H9 (cell line): Measurements from ENCODE around the gene NDUFS6. TPM values are rescaled to one million over a fixed set of nuclear protein-coding genes. Genes with fewer than 3 reads are reported as not detected.

Experiments
- DNase-seq: peaks from one replicate; pipeline ENCODE4 v3.0.0-alpha.2; 2017
- H2AFZ ChIP-seq: one replicate; pipeline ENCODE4 v1.6.1; 2013; ENCODE audit warnings: mild to moderate bottlenecking, low read length, control low read depth, moderate library complexity
- H2AK5ac ChIP-seq: 2 replicates; pipeline ENCODE4 v1.6.1; 2013; ENCODE audit warnings: low read length, control low read depth, mixed read lengths; ENCODE audit not compliant: insufficient read length
- H2BK120ac ChIP-seq: one replicate; pipeline ENCODE4 v1.6.1; 2013; ENCODE audit warnings: low read depth, mild to moderate bottlenecking, low read length, control low read depth, inconsistent platforms; ENCODE audit not compliant: poor library complexity, severe bottlenecking
- H2BK12ac ChIP-seq: 2 replicates; pipeline ENCODE4 v1.6.1; 2013; ENCODE audit warnings: low read length, control low read depth, mixed read lengths, low read depth; ENCODE audit not compliant: insufficient read length
- H2BK15ac ChIP-seq: 2 replicates; pipeline ENCODE4 v1.6.1; 2013; ENCODE audit warnings: low read depth, low read length, control low read depth
- H2BK20ac ChIP-seq: one replicate; pipeline ENCODE4 v1.6.1; 2013; ENCODE audit warnings: low read depth, mild to moderate bottlenecking, low read length, control low read depth, inconsistent platforms; ENCODE audit not compliant: poor library complexity, severe bottlenecking
- H2BK5ac ChIP-seq: 2 replicates; pipeline ENCODE4 v1.6.1; 2013; ENCODE audit warnings: low read length, control low read depth, mixed read lengths; ENCODE audit not compliant: insufficient read length
- H3K14ac ChIP-seq: 2 replicates; pipeline ENCODE4 v1.6.1; 2013; ENCODE audit warnings: low read length, control low read depth; ENCODE audit not compliant: insufficient read depth
- H3K18ac ChIP-seq: 2 replicates; pipeline ENCODE4 v1.6.1; 2013; ENCODE audit warnings: low read depth, mild to moderate bottlenecking, mixed read lengths, low read length, control low read depth; ENCODE audit not compliant: insufficient read length
- H3K23ac ChIP-seq: 2 replicates; pipeline ENCODE4 v1.6.1; 2013; ENCODE audit warnings: low read length, control low read depth, mixed read lengths, low read depth; ENCODE audit not compliant: insufficient read length
- H3K23me2 ChIP-seq: 2 replicates; pipeline ENCODE4 v1.6.1; 2013; ENCODE audit warnings: low read depth, mild to moderate bottlenecking, mixed read lengths, low read length, control low read depth; ENCODE audit not compliant: insufficient read length, poor library complexity, severe bottlenecking
- H3K27ac ChIP-seq: 2 replicates; pipeline ENCODE4 v1.5.1; 2013; ENCODE audit warnings: low read length, control low read depth, mixed read lengths, low read depth; ENCODE audit not compliant: insufficient read length
- H3K27me3 ChIP-seq: 2 replicates; pipeline ENCODE4 v1.6.1; 2013; ENCODE audit warnings: low read length, control low read depth, inconsistent platforms; ENCODE audit not compliant: insufficient read depth
- H3K4ac ChIP-seq: 2 replicates; pipeline ENCODE4 v1.6.1; 2013; ENCODE audit warnings: low read depth, mild to moderate bottlenecking, control low read depth, inconsistent platforms, low read length, moderate library complexity
- H3K4me1 ChIP-seq: 2 replicates; pipeline ENCODE4 v1.6.1; 2013; ENCODE audit warnings: low read length, control low read depth, inconsistent platforms; ENCODE audit not compliant: insufficient read depth
- H3K4me2 ChIP-seq: 2 replicates; pipeline ENCODE4 v1.6.1; 2013; ENCODE audit warnings: low read length, control low read depth, mixed read lengths; ENCODE audit not compliant: insufficient read length, insufficient read depth
- H3K56ac ChIP-seq: 2 replicates; pipeline ENCODE4 v1.6.1; 2013; ENCODE audit warnings: low read depth, mild to moderate bottlenecking, mixed read lengths, low read length, control low read depth; ENCODE audit not compliant: insufficient read length
- H3K79me1 ChIP-seq: 2 replicates; pipeline ENCODE4 v1.6.1; 2013; ENCODE audit warnings: low read depth, mild to moderate bottlenecking, moderate library complexity, low read length, control low read depth, inconsistent platforms; ENCODE audit not compliant: insufficient read depth, poor library complexity, severe bottlenecking
- H3K79me2 ChIP-seq: 2 replicates; pipeline ENCODE4 v1.6.1; 2013; ENCODE audit warnings: low read length, control low read depth, inconsistent platforms; ENCODE audit not compliant: insufficient read depth
- H3K9ac ChIP-seq: 2 replicates; pipeline ENCODE4 v1.6.1; 2013; ENCODE audit warnings: low read length, control low read depth, mixed read lengths; ENCODE audit not compliant: insufficient read length; ENCODE audit errors: extremely low read depth
- H3K9me3 ChIP-seq: one replicate; pipeline ENCODE4 v1.6.1; 2013; ENCODE audit warnings: low read depth, low read length, inconsistent platforms; ENCODE audit not compliant: control insufficient read depth
- H3T11ph ChIP-seq: one replicate; pipeline ENCODE4 v1.6.1; 2013; ENCODE audit warnings: mild to moderate bottlenecking, low read length, control low read depth, inconsistent platforms
- H4K20me1 ChIP-seq: one replicate; pipeline ENCODE4 v1.6.1; 2013; ENCODE audit not compliant: control insufficient read depth, insufficient read length, insufficient read depth
- H4K5ac ChIP-seq: 2 replicates; pipeline ENCODE4 v1.6.1; 2013; ENCODE audit warnings: low read depth, mild to moderate bottlenecking, mixed read lengths, low read length, control low read depth; ENCODE audit not compliant: insufficient read length
- H4K8ac ChIP-seq: replicated peaks from 2 replicates; pipeline ENCODE4 v1.6.1; 2013; ENCODE audit warnings: low read length, control low read depth, mixed read lengths, low read depth; ENCODE audit not compliant: insufficient read length
- H4K91ac ChIP-seq: 2 replicates; pipeline ENCODE4 v1.6.1; 2013; ENCODE audit warnings: low read depth, mild to moderate bottlenecking, moderate library complexity, mixed read lengths, low read length, control low read depth; ENCODE audit not compliant: insufficient read length
- H3K27ac Mint-ChIP-seq, 3 experiments: 2 replicates in 2 of 3; 3 replicates in 1 of 3; pipeline ENCODE4 v1.8.0; 2020 to 2021; ENCODE audit warnings: mixed read lengths in 3 of 3, mild to moderate bottlenecking in 1 of 3, moderate library complexity in 1 of 3
- H3K27me3 Mint-ChIP-seq: 2 replicates; pipeline ENCODE4 v1.8.0; 2021; ENCODE audit warnings: low read depth, mild to moderate bottlenecking, moderate library complexity, mixed read lengths
- H3K36me3 Mint-ChIP-seq, 3 experiments: 2 replicates in 2 of 3; 3 replicates in 1 of 3; pipeline ENCODE4 v1.8.0; 2020 to 2021; ENCODE audit warnings: low read depth in 3 of 3, mixed read lengths in 3 of 3; ENCODE audit not compliant: insufficient read depth in 1 of 3
- H3K4me1 Mint-ChIP-seq, 2 experiments: 2 replicates each; pipeline ENCODE4 v1.8.0; 2020; ENCODE audit warnings: mixed read lengths in 2 of 2
- H3K4me3 Mint-ChIP-seq, 2 experiments: 2 replicates in 1 of 2; 3 replicates in 1 of 2; pipeline ENCODE4 v1.8.0; 2020 to 2021; ENCODE audit warnings: mild to moderate bottlenecking in 2 of 2, mixed read lengths in 2 of 2, moderate library complexity in 1 of 2
- H3K9me3 Mint-ChIP-seq, 2 experiments: 2 replicates in 1 of 2; 3 replicates in 1 of 2; pipeline ENCODE4 v1.8.0; 2020; ENCODE audit warnings: mild to moderate bottlenecking in 2 of 2, mixed read lengths in 2 of 2, moderate library complexity in 1 of 2
- WGBS: extraction: QIAGEN DNeasy Blood & Tissue Kit; methylation state at CpG from one replicate; pipeline ENCODE4 v1.1.7; 2013; ENCODE audit warnings: missing lambda C conversion rate, low lambda C conversion rate, mixed read lengths; ENCODE audit not compliant: insufficient read length; ENCODE audit errors: extremely low coverage; 5-methylcytosine and 5-hydroxymethylcytosine counted together
- total RNA-seq: library from RNA; stranded (reverse); gene quantifications from 2 replicates; pipeline ENCODE4 v1.2.1, GENCODE V29; 2021
- TF ChIP-seq, protein P1 (sequence below): fragments of 200-600 bp; sonication (generic); conservative IDR thresholded peaks from 3 replicates; pipeline ENCODE4 v1.8.0; 2021; ENCODE audit warnings: antibody characterized with exemption, mild to moderate bottlenecking

NDUFS6 gene
- total RNA-seq, 1 experiment from 2014 or later, result 62.5 TPM

DNA sequence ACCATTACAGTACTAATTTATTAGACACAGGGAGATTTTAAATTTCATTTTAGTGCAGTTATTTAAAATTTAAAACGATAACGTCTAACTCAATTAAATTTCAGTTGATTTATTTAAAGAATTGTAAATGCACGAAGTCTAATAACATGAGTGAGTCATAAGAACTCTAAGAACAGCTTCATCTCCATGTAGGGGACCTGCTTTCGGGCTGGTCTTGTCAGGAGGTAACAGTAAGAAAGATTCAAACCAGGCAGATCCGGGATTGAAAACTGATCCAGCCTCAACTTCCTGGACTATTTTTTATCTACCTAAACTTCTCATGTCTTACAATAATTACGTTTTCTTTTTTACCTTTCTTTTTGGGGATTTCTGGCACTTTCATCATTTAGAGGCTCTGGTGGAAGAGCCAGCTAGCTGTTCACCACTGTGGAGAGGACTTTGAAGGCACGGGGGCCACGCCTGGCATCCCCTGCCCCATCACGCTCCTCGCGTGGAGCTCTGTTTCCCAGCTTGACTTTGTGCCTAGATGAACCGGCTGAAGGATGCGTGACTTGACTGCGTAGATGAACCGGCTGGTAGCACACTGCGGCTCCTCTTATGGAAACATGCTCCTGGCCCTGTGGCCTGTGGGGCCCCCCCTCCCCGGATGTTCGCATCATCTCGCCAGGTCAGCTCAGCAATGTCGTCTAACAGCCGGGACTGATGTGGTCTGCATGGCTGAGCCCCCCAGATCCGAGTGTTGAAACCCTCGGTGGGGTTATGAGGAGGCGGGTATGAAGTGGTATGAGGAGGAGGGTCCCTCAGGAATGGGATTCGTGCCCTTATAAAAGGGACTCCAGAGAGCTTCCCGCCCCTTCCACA is 26.0 kb downstream of the NDUFS6 start:
- Histone ChIP-seq H3K23ac (no peak overlapping the region), H3K9me3 (no peaks in the 10 kb centered on the region), H3T11ph (no peak overlapping the region), H4K20me1 (no peaks in the 10 kb centered on the region), H2AFZ (no peak overlapping the region), H4K91ac (no peak overlapping the region), H3K23me2 (no peaks in the 10 kb centered on the region), H3K79me1 (no peaks in the 10 kb centered on the region), H3K4ac (no peak overlapping the region), H3K27me3 (no peaks in the 10 kb centered on the region), H3K14ac (no peak overlapping the region), H3K79me2 (no peaks in the 10 kb centered on the region), H3K4me1 (no peaks in the 10 kb centered on the region), H3K18ac (no peak overlapping the region), H3K27ac (no peak overlapping the region), H3K4me2 (peak overlapping the region; percentile 46), H2AK5ac (no peak overlapping the region), H2BK15ac (no peak overlapping the region), H3K9ac (no peak overlapping the region), H2BK12ac (no peak overlapping the region), H4K8ac (no peak overlapping the region), H3K56ac (no peak overlapping the region), H2BK5ac (no peak overlapping the region), H4K5ac (no peak overlapping the region), H2BK20ac (no peak overlapping the region), H2BK120ac (no peak overlapping the region)
- H3K36me3 Mint-ChIP-seq, result peaks cover 4 to 18% (median 8%) of the 10 kb centered on the region in 3 experiments; a peak in 6 of 7 replicates
- WGBS, result no CpG with 5 or more reads among the region's 26 CpGs
- TF ChIP-seq, protein P1, sequence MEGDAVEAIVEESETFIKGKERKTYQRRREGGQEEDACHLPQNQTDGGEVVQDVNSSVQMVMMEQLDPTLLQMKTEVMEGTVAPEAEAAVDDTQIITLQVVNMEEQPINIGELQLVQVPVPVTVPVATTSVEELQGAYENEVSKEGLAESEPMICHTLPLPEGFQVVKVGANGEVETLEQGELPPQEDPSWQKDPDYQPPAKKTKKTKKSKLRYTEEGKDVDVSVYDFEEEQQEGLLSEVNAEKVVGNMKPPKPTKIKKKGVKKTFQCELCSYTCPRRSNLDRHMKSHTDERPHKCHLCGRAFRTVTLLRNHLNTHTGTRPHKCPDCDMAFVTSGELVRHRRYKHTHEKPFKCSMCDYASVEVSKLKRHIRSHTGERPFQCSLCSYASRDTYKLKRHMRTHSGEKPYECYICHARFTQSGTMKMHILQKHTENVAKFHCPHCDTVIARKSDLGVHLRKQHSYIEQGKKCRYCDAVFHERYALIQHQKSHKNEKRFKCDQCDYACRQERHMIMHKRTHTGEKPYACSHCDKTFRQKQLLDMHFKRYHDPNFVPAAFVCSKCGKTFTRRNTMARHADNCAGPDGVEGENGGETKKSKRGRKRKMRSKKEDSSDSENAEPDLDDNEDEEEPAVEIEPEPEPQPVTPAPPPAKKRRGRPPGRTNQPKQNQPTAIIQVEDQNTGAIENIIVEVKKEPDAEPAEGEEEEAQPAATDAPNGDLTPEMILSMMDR, result no peak
- H3K27me3 Mint-ChIP-seq, result no peaks in the 10 kb centered on the region; the same call in 1 of the 2 replicates
- no peak for DNase-seq
- H3K4me3 Mint-ChIP-seq, result peak overlapping the region in 1 of 2 experiments; percentile 43; a peak in 2 of 5 replicates
- H3K27ac Mint-ChIP-seq, result no peak overlapping the region
- H3K9me3 Mint-ChIP-seq, result no peaks in the 10 kb centered on the region
- peaks cover 20% of the 10 kb centered on the region in 2 experiments for H3K4me1 Mint-ChIP-seq
